Amygdala (tissue), 56 donors: ENCODE data around the gene PPP1R14B.
A peak's percentile ranks its signal among the peaks of the same experiment; 100 is the strongest.

ENCODE experiments used
- DNase-seq, 56 donors: peaks; one replicate each; lab custom pipeline; 2025; lab: John Stamatoyannopoulos, UW

PPP1R14B gene

DNA sequence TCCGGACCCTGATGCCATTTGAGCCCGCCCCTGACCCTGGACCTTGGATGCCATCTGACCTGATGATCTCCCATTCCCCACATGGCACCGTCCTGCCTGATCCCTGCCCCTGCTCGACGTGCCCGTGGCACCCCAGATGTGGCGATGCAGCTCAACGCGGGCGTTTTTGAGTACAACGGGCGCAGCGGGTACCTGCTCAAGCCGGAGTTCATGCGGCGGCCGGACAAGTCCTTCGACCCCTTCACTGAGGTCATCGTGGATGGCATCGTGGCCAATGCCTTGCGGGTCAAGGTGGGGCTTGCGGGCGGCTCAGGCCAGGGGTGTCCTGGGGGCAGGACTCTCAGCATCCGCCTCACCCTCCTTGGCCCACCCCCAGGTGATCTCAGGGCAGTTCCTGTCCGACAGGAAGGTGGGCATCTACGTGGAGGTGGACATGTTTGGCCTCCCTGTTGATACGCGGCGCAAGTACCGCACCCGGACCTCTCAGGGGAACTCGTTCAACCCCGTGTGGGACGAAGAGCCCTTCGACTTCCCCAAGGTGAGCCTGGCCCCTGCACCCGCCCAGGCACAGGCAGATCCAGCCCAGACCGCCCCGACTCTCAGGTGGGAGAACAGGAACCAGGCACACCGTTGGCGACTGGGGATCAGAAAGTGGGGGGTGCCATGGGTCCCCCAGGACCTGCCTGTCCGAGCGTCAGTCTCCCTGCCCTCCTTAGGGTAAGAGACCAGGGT is 15.7 kb upstream of the PPP1R14B start:
- no peak for DNase-seq

DNA sequence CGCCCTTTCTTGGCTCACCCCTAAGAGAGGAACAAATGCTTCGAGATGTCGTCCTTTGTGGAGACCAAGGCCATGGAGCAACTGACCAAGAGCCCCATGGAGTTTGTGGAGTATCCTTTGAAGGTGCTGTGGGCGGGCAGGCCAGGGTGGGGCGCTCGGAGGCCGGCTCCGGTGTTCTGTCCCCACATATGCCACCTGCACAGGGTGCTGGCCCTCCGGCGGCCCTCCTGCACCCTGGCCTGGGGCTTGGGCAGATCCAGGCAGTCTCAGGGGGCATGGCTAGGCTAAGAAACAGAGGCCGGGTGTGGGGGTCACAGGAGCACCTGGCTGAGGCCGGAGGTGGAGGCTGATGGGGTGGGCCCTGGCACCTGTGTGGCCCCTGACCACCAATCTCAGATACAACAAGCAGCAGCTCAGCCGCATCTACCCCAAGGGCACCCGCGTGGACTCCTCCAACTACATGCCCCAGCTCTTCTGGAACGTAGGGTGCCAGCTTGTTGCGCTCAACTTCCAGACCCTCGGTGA is 14.9 kb upstream of the PPP1R14B start:
- no peak for DNase-seq

DNA sequence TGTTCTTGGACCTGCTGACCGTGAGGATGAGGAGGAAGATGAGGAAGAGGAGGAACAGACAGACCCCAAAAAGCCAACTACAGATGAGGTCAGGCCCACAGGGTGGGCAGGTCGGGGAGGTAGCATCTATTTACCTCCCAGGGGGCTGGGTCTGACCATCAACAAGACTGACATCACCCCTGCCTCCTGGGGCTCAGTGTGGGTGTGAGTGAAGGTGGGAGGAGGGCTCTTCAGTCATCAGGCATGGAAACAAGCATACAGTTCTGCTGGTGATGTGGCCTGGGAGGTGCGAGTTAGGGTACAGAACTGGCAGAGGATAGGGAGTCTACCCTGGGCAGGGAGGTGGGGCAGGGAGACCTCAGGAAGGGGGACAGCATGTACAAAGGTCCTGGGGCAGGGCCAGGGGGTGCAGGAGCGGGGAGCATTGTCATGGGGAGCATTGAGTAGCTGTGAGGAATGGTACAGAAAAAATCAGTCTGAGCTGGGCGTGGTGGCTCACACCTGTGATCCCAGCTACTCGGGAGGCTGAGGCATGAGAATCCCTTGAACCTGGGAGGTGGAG is 13.5 kb upstream of the PPP1R14B start:
- no peak for DNase-seq

DNA sequence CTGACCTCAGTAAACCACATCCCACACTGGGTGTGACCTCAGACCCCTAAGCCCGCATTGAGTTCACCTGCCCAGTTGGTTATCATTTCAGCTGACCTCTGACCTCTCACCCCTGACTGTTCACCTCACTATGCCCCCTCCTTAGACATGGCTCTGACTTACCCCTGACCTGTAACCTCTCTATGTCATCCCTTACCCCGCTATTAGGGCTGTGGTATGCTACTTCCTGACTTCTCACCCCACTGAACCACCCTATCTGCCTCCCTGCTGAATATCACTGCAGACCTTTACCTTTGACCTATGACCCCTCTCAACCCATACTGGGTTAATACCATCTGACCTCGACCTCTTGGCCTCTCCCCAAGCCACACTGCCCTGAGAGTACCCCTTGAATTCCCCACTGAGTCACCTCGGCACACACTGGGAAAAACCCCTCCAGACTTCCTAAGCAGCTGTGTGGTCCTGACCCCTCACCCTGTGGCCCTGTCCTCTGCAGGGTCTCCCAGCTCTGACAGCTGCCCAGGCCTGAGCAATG is 12.9 kb upstream of the PPP1R14B start:
- DNase-seq = no peak

DNA sequence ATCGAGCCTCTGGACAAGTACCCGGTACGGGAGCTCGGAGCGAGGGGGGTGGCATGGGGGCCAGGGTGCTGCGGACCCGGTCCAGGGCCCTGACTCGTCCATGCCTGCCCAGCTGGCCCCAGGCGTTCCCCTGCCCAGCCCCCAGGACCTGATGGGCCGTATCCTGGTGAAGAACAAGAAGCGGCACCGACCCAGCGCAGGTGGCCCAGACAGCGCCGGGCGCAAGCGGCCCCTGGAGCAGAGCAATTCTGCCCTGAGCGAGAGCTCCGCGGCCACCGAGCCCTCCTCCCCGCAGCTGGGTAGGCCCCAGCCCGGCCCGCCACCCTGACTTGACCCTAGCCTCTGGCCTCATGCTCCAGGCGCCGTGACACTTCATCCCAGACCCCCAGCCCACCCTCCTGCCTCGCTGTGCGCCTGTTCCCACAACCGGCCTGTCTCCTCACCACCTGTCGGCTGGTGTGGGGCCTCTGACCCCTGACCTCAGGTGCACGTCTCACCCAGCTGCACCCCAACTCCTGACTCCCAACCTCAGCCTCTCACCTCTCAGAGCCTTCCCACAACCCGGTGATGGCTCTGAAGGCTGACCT is 12.3 kb upstream of the PPP1R14B start:
- peak in 1 of 56 donors; percentile 26 for DNase-seq

DNA sequence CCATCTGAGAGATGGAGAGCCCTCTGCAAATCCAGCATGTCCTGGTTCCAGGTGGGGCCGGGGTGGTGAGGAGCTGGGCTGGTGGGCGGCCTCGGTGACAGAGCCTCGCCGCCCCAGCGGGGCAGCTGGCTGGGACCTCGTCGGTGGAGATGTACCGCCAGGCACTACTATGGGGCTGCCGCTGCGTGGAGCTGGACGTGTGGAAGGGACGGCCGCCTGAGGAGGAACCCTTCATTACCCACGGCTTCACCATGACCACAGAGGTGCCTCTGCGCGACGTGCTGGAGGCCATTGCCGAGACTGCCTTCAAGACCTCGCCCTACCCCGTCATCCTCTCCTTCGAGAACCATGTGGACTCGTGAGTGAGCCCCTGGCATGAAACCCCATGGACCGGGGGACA is 11.6 kb upstream of the PPP1R14B start:
- DNase-seq = no peak

DNA sequence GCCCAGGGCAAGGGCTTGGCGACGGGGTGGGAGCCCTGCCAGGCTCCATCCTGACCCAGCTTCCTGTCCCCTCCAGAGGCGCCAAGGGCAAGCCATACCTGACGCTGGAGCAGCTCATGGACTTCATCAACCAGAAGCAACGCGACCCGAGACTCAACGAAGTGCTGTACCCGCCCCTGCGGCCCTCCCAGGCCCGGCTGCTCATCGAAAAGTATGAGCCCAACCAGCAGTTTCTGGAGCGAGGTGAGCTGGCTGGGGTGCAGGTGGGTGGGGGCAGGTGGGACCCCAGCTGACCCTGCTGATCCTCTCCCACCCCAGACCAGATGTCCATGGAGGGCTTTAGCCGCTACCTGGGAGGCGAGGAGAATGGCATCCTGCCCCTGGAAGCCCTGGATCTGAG is 9.6 kb upstream of the PPP1R14B start:
- DNase-seq = no peak

DNA sequence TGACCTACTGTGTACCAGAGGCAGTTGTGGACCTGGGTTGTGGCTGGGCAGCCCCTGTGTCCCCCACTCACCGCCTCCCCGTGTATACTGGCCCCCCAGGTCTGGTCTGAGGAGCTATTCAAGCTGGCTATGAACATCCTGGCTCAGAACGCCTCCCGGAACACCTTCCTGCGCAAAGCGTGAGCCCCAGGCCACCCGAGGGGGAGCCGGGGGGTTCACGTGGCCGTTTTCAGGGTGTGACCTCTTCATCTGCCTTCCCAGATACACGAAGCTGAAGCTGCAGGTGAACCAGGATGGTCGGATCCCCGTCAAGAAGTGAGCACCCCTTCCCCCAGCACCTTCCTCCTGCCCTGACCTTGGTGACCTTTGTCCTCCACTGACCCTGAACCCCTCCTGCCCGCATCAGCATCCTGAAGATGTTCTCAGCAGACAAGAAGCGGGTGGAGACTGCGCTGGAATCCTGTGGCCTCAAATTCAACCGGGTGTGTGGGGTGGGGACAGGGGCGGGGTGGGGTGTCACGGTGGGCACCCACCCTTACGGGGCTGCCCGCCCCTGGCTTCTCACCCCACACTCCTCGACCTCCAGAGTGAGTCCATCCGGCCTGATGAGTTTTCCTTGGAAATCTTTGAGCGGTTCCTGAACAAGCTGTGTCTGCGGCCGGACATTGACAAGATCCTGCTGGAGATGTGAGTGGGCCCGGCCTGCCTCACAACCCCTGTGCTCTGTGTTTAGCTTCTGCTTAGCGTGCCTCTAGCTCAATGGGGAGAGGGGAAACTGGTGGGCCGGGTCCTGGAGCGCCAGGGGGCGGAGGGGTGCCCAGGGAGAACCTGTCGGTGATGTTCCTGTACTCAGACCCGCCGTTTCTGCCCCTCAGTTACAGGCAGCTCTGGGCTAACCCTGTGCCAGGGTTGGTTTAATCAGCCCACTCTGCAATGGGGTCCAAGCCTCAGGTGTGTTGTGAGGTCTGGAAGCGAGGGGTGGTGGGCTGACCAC is 8.7 kb upstream of the PPP1R14B start:
- DNase-seq = no peak

DNA sequence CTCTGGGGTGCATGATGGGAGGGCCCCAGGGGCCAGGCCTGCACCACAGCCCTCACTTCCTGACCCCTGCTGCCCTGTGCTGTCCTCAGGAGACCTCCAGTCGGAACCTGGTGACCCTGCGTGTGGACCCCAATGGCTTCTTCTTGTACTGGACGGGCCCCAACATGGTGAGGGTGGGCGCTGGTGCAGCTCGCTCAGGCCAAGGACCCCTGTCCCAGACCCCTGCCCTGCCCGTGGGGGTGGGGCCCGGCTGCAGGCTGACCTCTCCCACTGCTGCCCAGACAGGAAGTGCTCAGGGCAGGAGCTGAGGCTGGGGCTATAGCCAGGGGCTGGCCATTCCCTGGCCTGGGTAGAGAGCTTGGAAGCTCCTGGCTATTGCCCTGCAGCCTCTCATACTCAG is 7.6 kb upstream of the PPP1R14B start:
- DNase-seq = no peak

DNA sequence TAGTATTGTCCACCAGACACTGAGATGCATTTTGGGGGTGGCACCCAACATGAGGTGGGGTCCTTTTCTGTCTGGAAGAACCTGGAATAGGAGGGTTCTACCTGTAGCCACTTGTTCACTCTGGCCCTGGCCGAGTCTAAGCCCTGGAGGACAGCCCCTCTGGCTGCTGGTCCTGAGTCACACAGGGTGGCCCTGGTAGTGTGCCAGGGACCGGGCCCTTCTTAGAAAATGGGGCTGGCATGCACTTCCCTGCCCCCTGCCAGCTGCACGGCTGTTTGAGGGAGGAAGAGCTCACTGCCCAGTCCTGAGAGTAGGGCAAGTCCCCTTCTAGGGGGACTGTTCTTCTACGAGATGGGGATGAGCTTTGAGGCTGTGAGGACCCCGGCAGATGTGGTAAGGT is 6.7 kb upstream of the PPP1R14B start:
- peak in 34 of 56 donors; percentile 7 to 75 (median 45) for DNase-seq

DNA sequence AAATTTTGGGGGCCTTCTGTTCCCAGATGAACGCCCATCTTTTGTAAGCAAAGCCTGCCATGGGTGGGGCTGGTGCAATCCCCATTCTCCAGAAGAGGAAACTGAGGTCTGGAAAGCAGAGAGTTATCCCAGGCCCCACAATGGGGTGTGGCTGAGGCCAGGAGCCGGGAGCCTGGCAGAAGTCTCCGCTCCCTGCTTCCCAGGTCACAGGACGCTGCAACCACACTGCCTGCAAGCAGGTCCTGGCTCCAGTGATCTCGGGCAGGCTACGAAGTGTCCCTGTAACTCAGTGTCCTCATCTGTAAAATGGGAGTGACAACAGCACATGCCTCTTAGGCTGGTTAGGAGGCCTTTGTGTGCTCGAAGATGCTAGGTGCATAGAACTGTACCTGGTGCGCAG is 6.3 kb upstream of the PPP1R14B start:
- no peak for DNase-seq

DNA sequence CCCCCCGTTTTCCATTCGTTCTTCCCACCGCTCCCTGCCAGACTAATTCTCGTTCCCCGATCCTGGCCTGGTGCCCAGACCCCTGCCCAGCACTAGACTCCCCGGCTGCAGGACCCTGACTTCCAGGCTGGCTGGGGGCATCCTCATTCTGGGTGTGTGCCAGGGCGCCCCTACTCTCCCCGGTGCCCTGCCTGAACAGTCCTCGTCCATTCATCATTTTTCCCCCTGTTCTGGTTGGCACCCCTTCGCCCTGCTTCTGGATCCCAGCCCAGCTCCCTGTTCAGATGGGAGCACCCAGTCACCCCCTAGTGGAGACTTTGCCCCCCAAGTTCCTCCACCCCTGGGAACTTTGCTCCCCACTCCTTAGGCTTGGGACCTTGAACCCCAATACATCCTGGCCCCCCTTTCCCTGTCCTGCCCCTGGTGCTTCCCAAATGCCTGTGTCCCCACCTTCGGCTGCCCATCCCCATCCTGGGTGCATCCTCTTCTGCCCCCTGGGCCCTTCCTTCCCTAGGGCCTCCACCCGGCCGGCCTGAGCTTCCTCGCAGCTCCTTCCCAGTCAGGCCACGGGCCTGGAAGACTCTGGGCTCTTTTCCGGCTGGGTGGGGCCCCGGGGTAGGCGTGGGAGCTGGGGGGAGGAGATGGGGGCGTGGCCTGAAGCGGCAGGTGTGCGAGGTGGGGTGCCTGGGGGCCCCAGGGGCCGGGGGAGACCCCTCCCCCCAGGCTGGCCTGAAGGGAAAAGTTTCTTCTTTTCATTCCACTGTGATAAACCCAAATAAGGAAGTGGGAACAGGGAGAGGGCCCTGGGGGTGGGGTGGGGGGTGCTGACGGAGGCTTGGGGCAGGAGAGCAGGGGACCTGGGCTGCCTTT is 5.5 kb upstream of the PPP1R14B start:
- DNase-seq = peak in 3 of 56 donors; percentile 13 to 40 (median 18)

DNA sequence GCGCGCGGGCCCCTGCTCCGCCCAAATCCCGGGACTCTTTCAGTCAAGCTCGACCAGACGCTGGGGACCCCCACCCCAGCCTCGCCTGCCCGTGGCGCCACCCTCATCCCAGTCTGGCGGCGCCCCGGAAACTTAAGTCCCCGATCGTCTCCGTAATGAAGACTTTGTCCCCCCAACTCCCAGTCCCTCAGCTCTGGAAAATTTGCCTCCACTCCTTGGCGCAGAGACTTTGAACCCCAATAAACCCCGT is 4.9 kb upstream of the PPP1R14B start:
- DNase-seq = no peak

DNA sequence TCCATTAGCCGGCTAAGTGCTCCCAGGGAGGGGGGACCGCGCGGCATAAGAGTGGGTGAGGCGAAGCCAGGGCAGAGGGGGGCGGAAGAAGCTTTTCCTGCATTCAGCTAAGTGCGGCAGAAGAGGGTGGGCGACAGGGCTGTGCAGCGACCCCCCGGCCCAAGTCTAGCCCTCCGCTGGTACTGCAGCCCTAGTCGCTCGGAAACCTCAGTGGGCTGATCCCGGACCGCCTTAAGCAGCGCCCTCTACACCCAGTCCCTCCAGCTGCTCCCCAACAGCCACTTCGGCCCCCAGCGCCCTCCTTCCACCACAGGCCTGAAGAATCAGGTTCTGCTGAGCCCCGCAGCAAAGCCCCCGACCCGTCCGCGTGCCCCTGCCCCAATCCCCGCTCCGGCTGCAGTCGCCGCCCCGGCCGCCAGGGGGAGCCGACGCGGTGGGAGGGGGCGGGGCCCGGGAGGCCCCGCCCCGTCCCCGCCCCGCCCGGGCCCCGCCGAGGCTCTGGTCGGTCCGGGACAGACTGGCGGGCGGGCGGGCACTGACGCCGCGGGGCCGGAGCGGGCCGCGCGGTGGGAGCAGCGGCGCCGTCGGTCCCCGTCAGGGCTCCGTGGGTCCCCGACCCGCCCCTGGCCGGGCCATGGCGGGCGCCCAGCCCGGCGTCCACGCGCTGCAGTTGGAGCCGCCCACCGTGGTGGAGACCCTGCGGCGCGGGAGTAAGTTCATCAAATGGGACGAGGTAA is 4.4 kb upstream of the PPP1R14B start, which contains the start of gene PLCB3:
Gene PLCB3, plus strand, starts transcription at position 515 of the 737 bp plus-strand sequence. Its CDS starts 120 bp downstream, at position 635.
- peak in 26 of 56 donors; percentile 18 to 69 (median 38) for DNase-seq

DNA sequence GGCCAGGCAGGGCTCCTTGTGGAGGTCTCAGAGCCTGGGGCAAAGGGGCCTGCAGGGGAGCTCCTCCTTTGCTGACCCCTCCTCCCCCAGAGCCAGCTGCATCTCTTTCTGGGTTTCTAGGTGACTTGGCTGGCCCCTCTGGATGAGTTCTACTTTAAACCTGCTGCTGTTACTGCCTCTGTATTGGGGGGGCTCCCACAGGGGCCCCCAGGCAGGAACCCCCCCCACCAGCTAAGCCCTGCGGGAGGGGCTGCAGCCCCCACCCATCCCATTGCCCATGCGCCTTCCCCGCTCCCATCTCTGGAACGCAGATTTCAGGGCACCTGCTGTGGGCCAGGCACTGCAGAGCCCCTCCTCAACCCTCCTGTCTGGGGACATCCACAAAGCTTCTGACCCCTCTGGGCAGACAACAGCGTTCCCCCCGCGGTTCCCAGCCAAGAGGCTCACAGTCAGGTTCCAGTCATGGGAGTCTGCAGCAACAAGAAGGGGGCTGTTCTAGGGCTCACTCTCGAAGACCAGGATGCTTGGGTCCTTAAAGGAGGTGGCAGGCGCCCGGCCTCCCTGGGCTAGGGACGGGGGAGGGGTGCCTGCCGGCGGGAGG is 3.8 kb upstream of the PPP1R14B start:
- DNase-seq = no peak

DNA sequence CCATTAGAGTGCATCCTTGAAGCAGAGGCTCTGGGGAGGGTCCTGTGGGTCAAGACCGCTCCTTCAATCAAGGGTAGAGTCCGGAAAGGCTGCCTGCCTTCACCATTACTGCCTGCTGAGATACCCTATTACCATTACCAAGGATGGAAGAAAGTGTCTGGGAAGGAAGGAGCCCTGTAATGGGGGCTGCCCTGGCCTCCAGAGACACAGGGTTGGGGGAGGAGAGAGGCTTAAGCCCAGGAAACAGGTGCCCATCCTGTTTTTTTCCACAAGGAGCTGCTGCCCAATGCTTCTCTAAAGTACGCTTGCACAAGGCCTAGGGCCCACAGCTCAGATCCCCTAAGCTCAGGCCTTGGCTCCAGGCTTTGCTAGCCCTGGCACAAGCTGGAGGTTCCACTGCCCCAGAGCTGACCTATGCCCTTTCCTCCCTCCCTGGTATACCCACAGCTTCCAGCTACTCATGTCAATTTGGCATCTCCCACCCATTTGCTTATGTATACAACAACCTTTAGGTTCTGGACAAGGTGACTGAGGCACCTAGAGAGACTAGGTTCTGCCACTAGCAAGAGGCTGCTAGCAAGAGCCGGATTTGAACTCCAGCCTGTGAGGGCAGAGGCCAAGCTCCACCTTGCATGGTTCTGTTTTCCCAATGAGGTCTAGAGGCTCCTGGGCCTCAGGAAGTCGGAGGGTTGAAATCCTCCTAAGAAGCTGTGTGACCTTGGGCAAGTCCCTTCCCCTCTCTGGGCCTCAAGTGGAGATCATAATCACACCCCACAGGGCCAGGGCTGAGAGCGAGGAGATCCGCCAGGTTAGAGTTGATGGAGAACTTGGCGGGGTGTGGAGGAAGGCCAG is 3.0 kb upstream of the PPP1R14B start:
- DNase-seq = no peak

DNA sequence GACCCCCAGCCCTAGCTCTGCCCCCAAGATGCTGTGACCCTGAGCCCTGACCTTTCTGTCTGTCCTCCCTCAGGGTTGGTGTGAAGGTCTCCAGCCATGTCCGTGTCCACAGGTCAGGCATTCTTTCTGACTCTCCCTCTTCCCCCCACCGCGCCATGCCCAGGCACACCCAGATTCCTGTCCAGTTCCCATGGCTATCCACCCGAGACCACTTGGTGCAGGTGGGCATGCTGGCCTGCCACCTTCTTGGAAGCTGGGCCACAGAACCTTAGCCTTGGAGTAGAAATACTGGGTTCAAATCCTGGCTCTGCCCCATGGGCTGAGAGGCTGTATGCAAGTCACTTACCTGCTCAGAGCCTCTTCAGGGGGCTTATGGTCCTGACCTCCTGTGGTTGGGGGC is 2.3 kb upstream of the PPP1R14B start:
- no peak for DNase-seq
